Stimulated activated CD4-positive, alpha-beta T cell treated with anti-CD3 and anti-CD28 coated beads, Interleukin-4, amount 100 ng/mL, for 4 hours (primary cell): ENCODE results near the gene B4GALT2.

Source experiments
- DNase-seq, 2 experiments: peaks; one replicate each; pipeline ENCODE4 v3.0.0-alpha.2; 2020

Gene B4GALT2

GRCh38 chr1:44030605-44031251 is 51.7 kb downstream of the B4GALT2 start:
- peak; percentile 40 to 65 for DNase-seq

- peak; percentile 57 for DNase-seq
These were observed 52.5 kb downstream of the B4GALT2 start, which contains the start of gene SLC6A9 for GRCh38 chr1:44031252-44032169. SLC6A9 (minus strand) TSS chr1:44031462; CDS start chr1:44024277, 7,185 bp downstream.

GRCh38 chr1:44032170-44032790 is 53.3 kb downstream of the B4GALT2 start:
- no peak for DNase-seq

GRCh38 chr1:44033041-44033575 is 54.1 kb downstream of the B4GALT2 start:
- no peak for DNase-seq

GRCh38 chr1:44033756-44034155 is 54.7 kb downstream of the B4GALT2 start:
- no peak for DNase-seq

DNA sequence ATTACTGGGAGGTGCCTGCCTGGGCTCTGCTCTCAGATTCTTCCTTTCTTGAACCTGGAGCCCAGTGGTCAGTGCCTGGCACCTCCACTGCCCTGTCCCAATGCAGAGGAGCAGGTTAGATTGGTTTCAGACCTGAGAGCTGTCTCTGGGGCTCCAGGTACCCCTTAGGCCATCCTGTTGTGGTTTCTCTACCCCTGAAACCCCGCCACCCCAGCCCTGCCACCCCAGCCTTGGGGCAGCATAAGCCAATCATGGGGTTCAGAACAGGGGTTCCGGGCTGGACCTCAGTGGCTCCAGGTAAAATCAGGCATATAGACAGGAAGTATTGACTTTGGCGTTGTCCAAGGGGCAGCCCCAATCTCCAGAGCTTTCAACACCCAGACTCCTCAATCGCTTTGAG is 55.4 kb downstream of the B4GALT2 start:
- DNase-seq, result no peak

- DNase-seq, result no peak
These were observed 56.1 kb downstream of the B4GALT2 start for GRCh38 chr1:44034976-44035716.

DNA sequence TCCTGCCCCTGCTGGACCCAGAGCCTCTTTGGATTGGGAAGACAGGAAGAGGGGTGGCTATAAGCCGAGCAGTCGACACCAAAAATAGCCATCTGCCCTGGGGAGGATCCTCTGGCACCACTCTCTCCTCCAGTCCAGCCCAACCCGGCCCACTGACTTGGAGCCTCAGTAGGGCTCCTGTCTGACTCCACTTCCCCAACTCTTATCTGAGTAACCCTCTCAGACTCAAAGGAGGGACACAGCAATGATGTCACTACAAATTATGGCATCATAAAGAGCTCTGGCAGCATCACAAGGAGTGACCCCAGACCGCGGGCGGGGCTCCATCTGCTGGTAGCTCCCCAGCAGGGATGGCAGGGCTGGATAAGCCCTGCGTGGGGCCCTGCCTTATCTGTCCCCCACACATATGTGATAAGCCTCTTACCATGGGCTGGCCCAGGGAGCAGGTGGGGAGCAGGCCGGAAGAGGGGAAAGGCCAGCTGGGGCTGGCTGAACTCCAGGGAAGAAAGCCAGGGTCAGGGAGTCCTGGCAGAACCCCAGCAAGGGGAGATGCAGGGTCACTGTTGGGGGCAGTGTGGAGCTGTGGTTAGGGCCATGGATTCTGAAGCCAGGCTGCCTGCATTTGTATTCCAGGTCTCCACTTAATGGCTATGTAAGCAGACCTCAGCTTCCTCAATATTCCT is 56.9 kb downstream of the B4GALT2 start:
- DNase-seq, result no peak

DNA sequence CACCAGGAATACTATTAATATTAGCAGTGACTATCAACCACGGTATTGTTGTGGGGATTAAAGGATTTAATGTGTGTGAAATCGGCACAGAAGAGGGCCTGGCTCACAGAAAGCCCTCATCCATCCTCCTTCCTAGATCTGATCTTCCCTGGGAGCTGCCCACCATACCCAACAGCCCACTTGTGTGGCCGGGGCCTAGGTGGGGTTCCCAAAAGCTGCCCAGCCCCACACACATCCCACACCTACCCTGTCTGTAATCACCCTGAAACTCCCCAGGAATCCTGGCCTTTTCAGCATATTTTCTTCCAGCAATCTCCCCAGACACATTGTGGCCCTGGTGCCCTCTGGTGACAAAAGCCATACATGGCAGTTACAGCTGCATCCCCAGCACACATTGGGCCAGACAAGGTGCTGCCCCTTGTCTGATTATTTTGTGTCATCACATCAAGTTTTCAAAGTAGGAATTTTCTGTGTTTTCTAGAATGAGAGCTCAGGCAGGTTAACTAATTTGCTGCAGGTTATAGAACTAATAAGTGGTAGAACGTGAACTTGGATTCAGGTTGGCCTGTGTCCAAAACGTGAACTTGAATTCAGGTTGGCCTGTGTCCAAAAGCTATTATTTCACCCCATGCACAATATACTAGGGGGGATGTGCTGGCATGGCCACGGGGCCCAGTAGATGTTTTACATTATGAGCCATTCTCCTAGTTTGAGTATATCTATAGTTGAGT is 57.6 kb downstream of the B4GALT2 start:
- DNase-seq, result peak; percentile 57

- no peak for DNase-seq
These were observed 58.1 kb downstream of the B4GALT2 start for GRCh38 chr1:44037154-44037553.

GRCh38 chr1:44038876-44039657 is 60.1 kb downstream of the B4GALT2 start:
- DNase-seq, result no peak

DNA sequence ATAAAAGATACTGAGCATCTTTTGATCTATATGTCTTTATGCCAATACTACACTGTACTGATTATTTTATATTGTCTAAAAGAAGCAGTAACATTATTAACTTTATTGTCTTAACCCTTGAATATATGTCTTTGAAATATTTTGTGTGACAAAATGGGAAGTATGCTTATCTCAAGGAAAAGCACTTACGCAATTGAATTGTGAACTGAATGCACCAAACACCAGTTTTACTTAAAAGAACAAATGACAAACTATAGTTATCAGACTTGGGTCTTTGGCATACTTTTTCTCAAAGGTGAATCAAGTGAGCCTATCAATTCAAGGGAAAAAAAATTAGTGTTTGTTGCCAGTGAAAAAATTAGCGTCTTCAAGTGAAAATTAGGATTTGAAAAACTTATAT is 61.4 kb downstream of the B4GALT2 start:
- no peak for DNase-seq
